ENCODE results near the gene NRM. TPM values are rescaled to one million over a fixed set of nuclear protein-coding genes. Genes with fewer than 3 reads are reported as not detected.

Gene NRM
- total RNA-seq, 1 donor from 2014 or later: 31.5 TPM

- Mint-ChIP-seq H3K9me3 (ENCODE audit: unreplicated experiment) (no peaks in the 10 kb centered on the region), H3K27me3 (ENCODE audit: unreplicated experiment) (no peaks in the 10 kb centered on the region), H3K27ac (ENCODE audit: unreplicated experiment) (peak overlapping the region; percentile 97), H3K36me3 (ENCODE audit: unreplicated experiment) (peaks cover 17% of the 10 kb centered on the region), H3K4me1 (ENCODE audit: unreplicated experiment) (peaks cover 54% of the 10 kb centered on the region), H3K4me3 (ENCODE audit: unreplicated experiment) (peak overlapping the region; percentile 89)
- no peak for TF ChIP-seq CTCF (IDR thresholded peaks at IDR 0.05)
- no peak for DNase-seq (ENCODE audit: extremely low spot score, unreplicated experiment)
Observed at GRCh38 chr6:30688569-30688968, 2.2 kb downstream of the NRM start.

- no peak for DNase-seq (ENCODE audit: extremely low spot score, unreplicated experiment)
Observed at GRCh38 chr6:30687659-30688431, 2.9 kb downstream of the NRM start.

GRCh38 chr6:30686908-30687658 lies 3.7 kb downstream of the NRM start:
- peak overlapping the region; percentile 89 for H3K4me3 Mint-ChIP-seq (ENCODE audit: unreplicated experiment)
- H3K4me1 Mint-ChIP-seq (ENCODE audit: unreplicated experiment): peaks cover 66% of the 10 kb centered on the region
- peak overlapping the region; percentile 97 for H3K27ac Mint-ChIP-seq (ENCODE audit: unreplicated experiment)
- peaks cover 24% of the 10 kb centered on the region for H3K36me3 Mint-ChIP-seq (ENCODE audit: unreplicated experiment)
- peak; percentile 98 for DNase-seq (ENCODE audit: extremely low spot score, unreplicated experiment)
- no peaks in the 10 kb centered on the region for H3K27me3 Mint-ChIP-seq (ENCODE audit: unreplicated experiment)
- TF ChIP-seq CTCF (IDR thresholded peaks at IDR 0.05): no peak
- no peaks in the 10 kb centered on the region for H3K9me3 Mint-ChIP-seq (ENCODE audit: unreplicated experiment)

More at GRCh38 chr6:30687659-30688431, 2.9 kb downstream of the NRM start:
- H3K36me3 Mint-ChIP-seq (ENCODE audit: unreplicated experiment): peaks cover 22% of the 10 kb centered on the region
- peak overlapping the region; percentile 97 for H3K27ac Mint-ChIP-seq (ENCODE audit: unreplicated experiment)
- peak overlapping the region; percentile 89 for H3K4me3 Mint-ChIP-seq (ENCODE audit: unreplicated experiment)
- no peaks in the 10 kb centered on the region for H3K27me3 Mint-ChIP-seq (ENCODE audit: unreplicated experiment)
- peak; percentile 47 for TF ChIP-seq CTCF (IDR thresholded peaks at IDR 0.05)
- peaks cover 61% of the 10 kb centered on the region for H3K4me1 Mint-ChIP-seq (ENCODE audit: unreplicated experiment)
- H3K9me3 Mint-ChIP-seq (ENCODE audit: unreplicated experiment): no peaks in the 10 kb centered on the region

GRCh38 chr6:30686009-30686907 lies 4.5 kb downstream of the NRM start, which contains the start of gene PPP1R18:
TSS of gene PPP1R18 (minus strand) at chr6:30686645. CDS start at chr6:30686018, 627 bp downstream.
- Mint-ChIP-seq H3K27me3 (ENCODE audit: unreplicated experiment) (no peaks in the 10 kb centered on the region), H3K27ac (ENCODE audit: unreplicated experiment) (peak within 1 kb of the TSS; percentile 97), H3K4me1 (ENCODE audit: unreplicated experiment) (peaks cover 68% of the 10 kb centered on the region), H3K36me3 (ENCODE audit: unreplicated experiment) (peaks cover 24% of the 10 kb centered on the region), H3K4me3 (ENCODE audit: unreplicated experiment) (peak within 1 kb of the TSS; percentile 89), H3K9me3 (ENCODE audit: unreplicated experiment) (no peaks in the 10 kb centered on the region)
- no peak for TF ChIP-seq CTCF (IDR thresholded peaks at IDR 0.05)
- no peak for DNase-seq (ENCODE audit: extremely low spot score, unreplicated experiment)
